ENCODE results near the gene EGFL7. TPM values are rescaled to one million over a fixed set of nuclear protein-coding genes. Genes with fewer than 3 reads are reported as not detected.

EGFL7 gene
- total and polyA plus RNA-seq, 7 donors = 34.7 to 73.4 (median 48.6) TPM

- intact Hi-C loops (cut with DNase I) = no loop called here
- TF ChIP-seq CTCF (IDR thresholded peaks at IDR 0.05) = no peak
- H3K4me1 ChIP-seq = peaks cover 9% of the 10 kb centered on the region
- peaks cover 0 to 46% (median 21%) of the 10 kb centered on the region in 3 donors for H3K27me3 ChIP-seq (ENCODE audit: insufficient read depth in 3 of 3, low read length in 2 of 3)
- DNase-seq (no peak), ATAC-seq (no peak)
- 1 to 2% (median 2%) methylated on average over 45 to 117 of the region's 119 CpGs for WGBS, 3 donors
- no peak within 1 kb of the TSS for H3K27ac ChIP-seq
- no peaks in the 10 kb centered on the region for H3K9me3 ChIP-seq
- peak within 1 kb of the TSS; percentile 55 for H3K4me3 ChIP-seq
- no peaks in the 10 kb centered on the region for H3K36me3 ChIP-seq (ENCODE audit: insufficient read depth in 1 of 2, low read depth in 1 of 2)
These were observed 49.3 kb downstream of the EGFL7 start, which contains the start of gene DIPK1B for GRCh38 chr9:136711751-136712689. TSS of gene DIPK1B (plus strand) at chr9:136712572. CDS start at chr9:136712666, 94 bp downstream.

- H3K4me1 ChIP-seq = peaks cover 9% of the 10 kb centered on the region
- H3K36me3 ChIP-seq (ENCODE audit: insufficient read depth in 1 of 2, low read depth in 1 of 2) = no peaks in the 10 kb centered on the region
- WGBS, 3 donors = 10 to 17% (median 12%) methylated on average over 36 to 56 of the region's 56 CpGs
- peaks cover 0 to 46% (median 21%) of the 10 kb centered on the region in 3 donors for H3K27me3 ChIP-seq (ENCODE audit: insufficient read depth in 3 of 3, low read length in 2 of 3)
- no peak overlapping the region for H3K27ac ChIP-seq
- DNase-seq = no peak
- ATAC-seq = peak in 1 of 4 donors; percentile 17
- peak overlapping the region; percentile 55 for H3K4me3 ChIP-seq
- H3K9me3 ChIP-seq = no peaks in the 10 kb centered on the region
- no peak for TF ChIP-seq CTCF (IDR thresholded peaks at IDR 0.05)
- intact Hi-C loops (cut with DNase I) = no loop called here
These were observed 50.2 kb downstream of the EGFL7 start for GRCh38 chr9:136712690-136713544.

- no peak for ATAC-seq
- peaks cover 9% of the 10 kb centered on the region for H3K4me1 ChIP-seq
- DNase-seq = no peak
- peaks cover 0 to 46% (median 21%) of the 10 kb centered on the region in 3 donors for H3K27me3 ChIP-seq (ENCODE audit: insufficient read depth in 3 of 3, low read length in 2 of 3)
- H3K36me3 ChIP-seq (ENCODE audit: insufficient read depth in 1 of 2, low read depth in 1 of 2) = no peaks in the 10 kb centered on the region
- no peak for TF ChIP-seq CTCF (IDR thresholded peaks at IDR 0.05)
- H3K9me3 ChIP-seq = no peaks in the 10 kb centered on the region
- intact Hi-C loops (cut with DNase I) = no loop called here
- peak overlapping the region; percentile 36 for H3K27ac ChIP-seq
- WGBS, 3 donors = 35 to 48% (median 46%) methylated on average over 8 of the region's 8 CpGs
- H3K4me3 ChIP-seq = peak overlapping the region; percentile 55
These were observed 50.8 kb downstream of the EGFL7 start for GRCh38 chr9:136713550-136713949.

- peak; percentile 10 to 31 (median 20) for ATAC-seq
- Histone ChIP-seq H3K27me3 (ENCODE audit: insufficient read depth in 3 of 3, low read length in 2 of 3) (peaks cover 0 to 46% (median 21%) of the 10 kb centered on the region in 3 donors), H3K4me1 (peaks cover 9% of the 10 kb centered on the region), H3K36me3 (ENCODE audit: insufficient read depth in 1 of 2, low read depth in 1 of 2) (no peaks in the 10 kb centered on the region), H3K9me3 (no peaks in the 10 kb centered on the region), H3K27ac (peak overlapping the region; percentile 36), H3K4me3 (peak overlapping the region; percentile 55)
- peak in 1 of 2 donors; percentile 68 for DNase-seq
- intact Hi-C loops (cut with DNase I) = no loop called here
- no peak for TF ChIP-seq CTCF (IDR thresholded peaks at IDR 0.05)
- WGBS, 3 donors = 50 to 66% (median 52%) methylated on average over 16 to 17 of the region's 17 CpGs
These were observed 51.6 kb downstream of the EGFL7 start for GRCh38 chr9:136714096-136714892.
